HepG2 (cell line): ENCODE measurements around the gene FAM174C. TPM values are rescaled to one million over a fixed set of nuclear protein-coding genes. Genes with fewer than 3 reads are reported as not detected.

ENCODE experiments used
- ARNT ChIP-seq: fragments of 450-650 bp; IDR thresholded peaks from 2 replicates; pipeline ENCODE4 v1.6.1; 2017
- FOXA3 ChIP-seq: IDR thresholded peaks from 2 replicates; pipeline ENCODE4 v1.6.1; 2016; ENCODE audit warnings: missing genetic modification reagents, missing compliant biosample characterization
- HNRNPLL ChIP-seq: fragments of 200-400 bp; formaldehyde crosslinking; IDR thresholded peaks from 2 replicates; pipeline ENCODE4 v1.6.1; 2017; ENCODE audit warnings: mild to moderate bottlenecking, low read depth, low read length; ENCODE audit not compliant: poor library complexity, severe bottlenecking
- KDM2A ChIP-seq: sonication (generic); formaldehyde crosslinking; IDR thresholded peaks from 2 replicates; pipeline ENCODE4 v1.4.0; 2020; ENCODE audit warnings: low read depth, missing genetic modification reagents, borderline replicate concordance
- KLF16 ChIP-seq, 2 experiments: sonication (generic) in 1 of 2; formaldehyde crosslinking in 1 of 2; IDR thresholded peaks; 2 replicates each; pipeline versions ENCODE4 v1.6.1 to v1.8.0; 2016 to 2023; ENCODE audit warnings: missing genetic modification reagents in 2 of 2, missing compliant biosample characterization in 1 of 2
- MAZ ChIP-seq, 2 experiments: sonication (generic) in 1 of 2; formaldehyde crosslinking in 1 of 2; IDR thresholded peaks; 2 replicates each; pipeline versions ENCODE4 v1.5.0 to v1.6.1; 2012 to 2020; ENCODE audit warnings: low read depth in 2 of 2, mild to moderate bottlenecking in 2 of 2, borderline replicate concordance in 1 of 2, improper control_type of control experiment in 1 of 2, low read length in 1 of 2, missing genetic modification reagents in 1 of 2, moderate library complexity in 1 of 2
- TEAD2 ChIP-seq: sonication (generic); formaldehyde crosslinking; IDR thresholded peaks from 2 replicates; pipeline ENCODE4 v1.9.0; 2021; ENCODE audit warnings: missing genetic modification reagents
- TGIF2 ChIP-seq: IDR thresholded peaks from 2 replicates; pipeline ENCODE4 v1.6.1; 2016; ENCODE audit warnings: control low read depth, missing compliant biosample characterization
- ZNF383 ChIP-seq: sonication (generic); formaldehyde crosslinking; IDR thresholded peaks from 2 replicates; pipeline ENCODE4 v1.4.0; 2020; ENCODE audit warnings: missing genetic modification reagents, mild to moderate bottlenecking, borderline replicate concordance
- ZNF441 ChIP-seq: sonication (generic); formaldehyde crosslinking; IDR thresholded peaks from 2 replicates; pipeline ENCODE4 v1.7.0; 2021; ENCODE audit warnings: missing genetic modification reagents, borderline replicate concordance
- ZNF841 ChIP-seq: sonication (generic); formaldehyde crosslinking; IDR thresholded peaks from 2 replicates; pipeline ENCODE4 v1.8.1; 2023; ENCODE audit warnings: missing genetic modification reagents, borderline replicate concordance
- polyA plus RNA-seq, 8 experiments: library from polyadenylated mRNA; depleted of rRNA in 3 of 8; stranded (reverse) in 7 of 8; unstranded in 1 of 8; fragments of >200 nt; fragmentation: Illumina TruSeq in 4 of 8; extraction: Trizol in 4 of 8; gene quantifications; 2 replicates each; pipeline versions ENCODE4 v1.2.1 to v1.2.3, GENCODE V29; 2011 to 2016; ENCODE audit warnings: low read depth in 4 of 8, missing spikeins in 1 of 8, mixed read lengths in 1 of 8; ENCODE audit not compliant: insufficient read depth in 1 of 8
- total RNA-seq, 5 experiments: library from RNA; depleted of rRNA; stranded (reverse); fragments of >200 nt; fragmentation: Illumina TruSeq; extraction: Trizol; gene quantifications; 2 replicates each; pipeline ENCODE4 v1.2.3, GENCODE V29; 2016; ENCODE audit warnings: low read depth in 1 of 5
- TF ChIP-seq, protein P1 (sequence below): IDR thresholded peaks from 2 replicates; pipeline ENCODE4 v1.6.1; 2016; ENCODE audit warnings: low read depth, missing genetic modification reagents, missing compliant biosample characterization
- TF ChIP-seq, protein P2 (sequence below): sonication (generic); formaldehyde crosslinking; IDR thresholded peaks from 2 replicates; pipeline ENCODE4 v1.4.0; 2020; ENCODE audit warnings: missing genetic modification reagents; ENCODE audit errors: not compliant biosample characterization
- TF ChIP-seq, protein P3 (sequence below): sonication (generic); formaldehyde crosslinking; IDR thresholded peaks from 2 replicates; pipeline ENCODE4 v1.5.1; 2020; ENCODE audit warnings: missing genetic modification reagents, mild to moderate bottlenecking, borderline replicate concordance
- TF ChIP-seq, protein P4 (sequence below): sonication (generic); IDR thresholded peaks from 2 replicates; pipeline ENCODE4 v1.6.1; 2016; ENCODE audit warnings: low read depth, borderline replicate concordance
- TF ChIP-seq, protein P5 (sequence below): sonication (generic); formaldehyde crosslinking; IDR thresholded peaks from 2 replicates; pipeline ENCODE4 v1.5.0; 2020; ENCODE audit warnings: missing genetic modification reagents, mild to moderate bottlenecking, borderline replicate concordance

Gene FAM174C
- total and polyA plus RNA-seq, 2 of the 13 experiments (the other 11 are each of a cell fraction or from before 2014, with no cell fraction given): 19.5 to 31.3 TPM

DNA sequence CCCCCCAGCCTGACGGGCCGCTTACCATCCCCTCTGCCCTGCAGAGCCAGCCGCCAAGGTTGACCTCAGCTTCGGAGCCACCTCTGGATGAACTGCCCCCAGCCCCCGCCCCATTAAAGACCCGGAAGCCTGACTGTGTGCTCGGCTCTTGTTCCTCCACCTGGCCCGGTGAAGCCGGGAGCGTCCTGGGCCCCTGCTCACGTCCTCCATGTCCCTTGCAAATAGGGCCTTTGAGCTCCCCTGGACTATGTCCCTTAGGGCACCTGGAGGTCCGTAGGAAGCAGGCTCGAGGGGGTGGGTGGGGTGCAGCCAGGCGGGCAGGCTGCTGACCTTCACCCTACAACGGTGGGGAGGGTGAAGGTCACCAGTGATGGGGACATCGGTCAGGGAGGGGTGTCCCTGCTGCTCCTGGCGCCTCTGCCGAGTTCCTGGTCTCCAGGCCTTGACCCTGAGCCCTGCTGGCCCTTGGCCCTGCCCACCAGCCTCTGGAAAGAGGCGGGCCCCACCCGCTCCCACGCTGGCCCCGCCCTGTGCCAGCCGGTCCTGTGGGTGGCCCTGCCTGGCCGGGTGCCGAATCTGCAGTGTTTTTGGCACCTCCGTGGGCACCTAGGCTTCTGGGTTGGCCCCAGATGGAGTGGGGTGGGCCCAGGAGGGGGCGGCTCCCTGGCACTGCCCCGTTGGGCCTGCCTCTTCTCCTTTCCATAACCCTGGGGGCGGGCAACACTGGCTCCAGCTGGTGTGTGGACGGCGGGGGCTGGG is 30.5 kb upstream of the FAM174C start (continued):
- TF ChIP-seq, protein P1, sequence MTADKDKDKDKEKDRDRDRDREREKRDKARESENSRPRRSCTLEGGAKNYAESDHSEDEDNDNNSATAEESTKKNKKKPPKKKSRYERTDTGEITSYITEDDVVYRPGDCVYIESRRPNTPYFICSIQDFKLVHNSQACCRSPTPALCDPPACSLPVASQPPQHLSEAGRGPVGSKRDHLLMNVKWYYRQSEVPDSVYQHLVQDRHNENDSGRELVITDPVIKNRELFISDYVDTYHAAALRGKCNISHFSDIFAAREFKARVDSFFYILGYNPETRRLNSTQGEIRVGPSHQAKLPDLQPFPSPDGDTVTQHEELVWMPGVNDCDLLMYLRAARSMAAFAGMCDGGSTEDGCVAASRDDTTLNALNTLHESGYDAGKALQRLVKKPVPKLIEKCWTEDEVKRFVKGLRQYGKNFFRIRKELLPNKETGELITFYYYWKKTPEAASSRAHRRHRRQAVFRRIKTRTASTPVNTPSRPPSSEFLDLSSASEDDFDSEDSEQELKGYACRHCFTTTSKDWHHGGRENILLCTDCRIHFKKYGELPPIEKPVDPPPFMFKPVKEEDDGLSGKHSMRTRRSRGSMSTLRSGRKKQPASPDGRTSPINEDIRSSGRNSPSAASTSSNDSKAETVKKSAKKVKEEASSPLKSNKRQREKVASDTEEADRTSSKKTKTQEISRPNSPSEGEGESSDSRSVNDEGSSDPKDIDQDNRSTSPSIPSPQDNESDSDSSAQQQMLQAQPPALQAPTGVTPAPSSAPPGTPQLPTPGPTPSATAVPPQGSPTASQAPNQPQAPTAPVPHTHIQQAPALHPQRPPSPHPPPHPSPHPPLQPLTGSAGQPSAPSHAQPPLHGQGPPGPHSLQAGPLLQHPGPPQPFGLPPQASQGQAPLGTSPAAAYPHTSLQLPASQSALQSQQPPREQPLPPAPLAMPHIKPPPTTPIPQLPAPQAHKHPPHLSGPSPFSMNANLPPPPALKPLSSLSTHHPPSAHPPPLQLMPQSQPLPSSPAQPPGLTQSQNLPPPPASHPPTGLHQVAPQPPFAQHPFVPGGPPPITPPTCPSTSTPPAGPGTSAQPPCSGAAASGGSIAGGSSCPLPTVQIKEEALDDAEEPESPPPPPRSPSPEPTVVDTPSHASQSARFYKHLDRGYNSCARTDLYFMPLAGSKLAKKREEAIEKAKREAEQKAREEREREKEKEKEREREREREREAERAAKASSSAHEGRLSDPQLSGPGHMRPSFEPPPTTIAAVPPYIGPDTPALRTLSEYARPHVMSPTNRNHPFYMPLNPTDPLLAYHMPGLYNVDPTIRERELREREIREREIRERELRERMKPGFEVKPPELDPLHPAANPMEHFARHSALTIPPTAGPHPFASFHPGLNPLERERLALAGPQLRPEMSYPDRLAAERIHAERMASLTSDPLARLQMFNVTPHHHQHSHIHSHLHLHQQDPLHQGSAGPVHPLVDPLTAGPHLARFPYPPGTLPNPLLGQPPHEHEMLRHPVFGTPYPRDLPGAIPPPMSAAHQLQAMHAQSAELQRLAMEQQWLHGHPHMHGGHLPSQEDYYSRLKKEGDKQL (CRISPR knock-in tag): no peak
- TF ChIP-seq, protein P2, sequence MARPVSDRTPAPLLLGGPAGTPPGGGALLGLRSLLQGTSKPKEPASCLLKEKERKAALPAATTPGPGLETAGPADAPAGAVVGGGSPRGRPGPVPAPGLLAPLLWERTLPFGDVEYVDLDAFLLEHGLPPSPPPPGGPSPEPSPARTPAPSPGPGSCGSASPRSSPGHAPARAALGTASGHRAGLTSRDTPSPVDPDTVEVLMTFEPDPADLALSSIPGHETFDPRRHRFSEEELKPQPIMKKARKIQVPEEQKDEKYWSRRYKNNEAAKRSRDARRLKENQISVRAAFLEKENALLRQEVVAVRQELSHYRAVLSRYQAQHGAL (CRISPR knock-in tag): no peak
- 0 out of 2 replicates have a peak, but pooled peaks have one; percentile 62 for TF ChIP-seq TGIF2 (CRISPR knock-in tag)
- no peak for TF ChIP-seq ARNT
- TF ChIP-seq, protein P3, sequence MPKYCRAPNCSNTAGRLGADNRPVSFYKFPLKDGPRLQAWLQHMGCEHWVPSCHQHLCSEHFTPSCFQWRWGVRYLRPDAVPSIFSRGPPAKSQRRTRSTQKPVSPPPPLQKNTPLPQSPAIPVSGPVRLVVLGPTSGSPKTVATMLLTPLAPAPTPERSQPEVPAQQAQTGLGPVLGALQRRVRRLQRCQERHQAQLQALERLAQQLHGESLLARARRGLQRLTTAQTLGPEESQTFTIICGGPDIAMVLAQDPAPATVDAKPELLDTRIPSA: peak; percentile 72; the same call in 1 of the 2 replicates
- TF ChIP-seq, protein P4, sequence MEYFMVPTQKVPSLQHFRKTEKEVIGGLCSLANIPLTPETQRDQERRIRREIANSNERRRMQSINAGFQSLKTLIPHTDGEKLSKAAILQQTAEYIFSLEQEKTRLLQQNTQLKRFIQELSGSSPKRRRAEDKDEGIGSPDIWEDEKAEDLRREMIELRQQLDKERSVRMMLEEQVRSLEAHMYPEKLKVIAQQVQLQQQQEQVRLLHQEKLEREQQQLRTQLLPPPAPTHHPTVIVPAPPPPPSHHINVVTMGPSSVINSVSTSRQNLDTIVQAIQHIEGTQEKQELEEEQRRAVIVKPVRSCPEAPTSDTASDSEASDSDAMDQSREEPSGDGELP: no peak; the same call in none of the 2 replicates
- TF ChIP-seq KDM2A (CRISPR knock-in tag): peak; percentile 69
- TF ChIP-seq ZNF383 (CRISPR knock-in tag): 0 out of 2 replicates have a peak, but pooled peaks have one; percentile 29
- peak; percentile 75 for TF ChIP-seq FOXA3 (CRISPR knock-in tag)
- peak; percentile 84; the same call in 1 of the 2 replicates for TF ChIP-seq ZNF441 (CRISPR knock-in tag)
- peak in 1 of 2 experiments; percentile 76; a peak in 2 of 4 replicates for TF ChIP-seq KLF16 (CRISPR knock-in tag; IDR thresholded peaks at IDR 0.05)
- TF ChIP-seq MAZ (IDR thresholded peaks at IDR 0.05; ENCODE audit: borderline replicate concordance, low read depth, low read length): peak; percentile 69; the same call in 1 of the 2 replicates
- peak; percentile 90 for TF ChIP-seq MAZ (CRISPR knock-in tag; IDR thresholded peaks at IDR 0.05; ENCODE audit: low read depth)
- TF ChIP-seq ZNF841 (CRISPR knock-in tag): no peak
- no peak for TF ChIP-seq TEAD2 (CRISPR knock-in tag)
- peak; percentile 34 for TF ChIP-seq HNRNPLL
- TF ChIP-seq, protein P5, sequence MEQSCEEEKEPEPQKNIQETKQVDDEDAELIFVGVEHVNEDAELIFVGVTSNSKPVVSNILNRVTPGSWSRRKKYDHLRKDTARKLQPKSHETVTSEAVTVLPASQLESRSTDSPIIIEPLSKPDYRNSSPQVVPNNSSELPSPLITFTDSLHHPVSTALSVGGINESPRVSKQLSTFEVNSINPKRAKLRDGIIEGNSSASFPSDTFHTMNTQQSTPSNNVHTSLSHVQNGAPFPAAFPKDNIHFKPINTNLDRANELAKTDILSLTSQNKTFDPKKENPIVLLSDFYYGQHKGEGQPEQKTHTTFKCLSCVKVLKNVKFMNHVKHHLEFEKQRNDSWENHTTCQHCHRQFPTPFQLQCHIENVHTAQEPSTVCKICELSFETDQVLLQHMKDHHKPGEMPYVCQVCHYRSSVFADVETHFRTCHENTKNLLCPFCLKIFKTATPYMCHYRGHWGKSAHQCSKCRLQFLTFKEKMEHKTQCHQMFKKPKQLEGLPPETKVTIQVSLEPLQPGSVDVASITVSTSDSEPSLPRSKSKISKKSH: no peak
